Parietal lobe (tissue), 2 donors: ENCODE measurements around the gene LRRC37A2. TPM values are rescaled to one million over a fixed set of nuclear protein-coding genes. Genes with fewer than 3 reads are reported as not detected.

Experiments used
- small RNA-seq: library from RNA; depleted of rRNA; stranded (forward); fragments of <200 nt; gene quantifications from one replicate; pipeline ENCODE3, GENCODE V24; 2014; ENCODE audit warnings: low replicate concordance
- total RNA-seq: library from RNA; depleted of rRNA; stranded (reverse); fragments of >200 nt; gene quantifications from one replicate; pipeline ENCODE4 v1.2.3, GENCODE V29; 2014

The LRRC37A2 gene
- total RNA-seq = 30.0 TPM

DNA sequence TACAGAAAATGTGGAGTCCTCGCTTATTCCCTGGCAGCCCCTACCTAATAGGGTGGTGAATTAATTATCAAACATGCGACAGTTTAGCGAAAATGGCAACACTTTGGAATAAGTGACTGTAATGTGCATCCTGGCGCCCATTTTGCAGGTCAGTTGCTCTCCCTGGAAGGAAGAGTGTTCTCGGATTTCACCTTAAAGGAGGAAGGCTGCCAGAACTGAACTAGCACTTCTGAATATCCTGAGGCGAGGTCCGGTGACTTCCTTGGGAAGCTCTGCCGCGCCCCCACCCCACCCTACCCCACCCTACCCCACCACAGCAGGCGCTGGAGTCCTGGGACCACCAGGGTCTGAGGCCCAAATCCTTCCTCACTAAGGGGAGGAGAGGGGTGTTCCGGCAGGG, at the start of gene LRRC37A2:
TSS of gene LRRC37A2 (plus strand) at position 301 of the 400 bp plus-strand sequence. CDS start 245 bp downstream, outside the sequence.

DNA sequence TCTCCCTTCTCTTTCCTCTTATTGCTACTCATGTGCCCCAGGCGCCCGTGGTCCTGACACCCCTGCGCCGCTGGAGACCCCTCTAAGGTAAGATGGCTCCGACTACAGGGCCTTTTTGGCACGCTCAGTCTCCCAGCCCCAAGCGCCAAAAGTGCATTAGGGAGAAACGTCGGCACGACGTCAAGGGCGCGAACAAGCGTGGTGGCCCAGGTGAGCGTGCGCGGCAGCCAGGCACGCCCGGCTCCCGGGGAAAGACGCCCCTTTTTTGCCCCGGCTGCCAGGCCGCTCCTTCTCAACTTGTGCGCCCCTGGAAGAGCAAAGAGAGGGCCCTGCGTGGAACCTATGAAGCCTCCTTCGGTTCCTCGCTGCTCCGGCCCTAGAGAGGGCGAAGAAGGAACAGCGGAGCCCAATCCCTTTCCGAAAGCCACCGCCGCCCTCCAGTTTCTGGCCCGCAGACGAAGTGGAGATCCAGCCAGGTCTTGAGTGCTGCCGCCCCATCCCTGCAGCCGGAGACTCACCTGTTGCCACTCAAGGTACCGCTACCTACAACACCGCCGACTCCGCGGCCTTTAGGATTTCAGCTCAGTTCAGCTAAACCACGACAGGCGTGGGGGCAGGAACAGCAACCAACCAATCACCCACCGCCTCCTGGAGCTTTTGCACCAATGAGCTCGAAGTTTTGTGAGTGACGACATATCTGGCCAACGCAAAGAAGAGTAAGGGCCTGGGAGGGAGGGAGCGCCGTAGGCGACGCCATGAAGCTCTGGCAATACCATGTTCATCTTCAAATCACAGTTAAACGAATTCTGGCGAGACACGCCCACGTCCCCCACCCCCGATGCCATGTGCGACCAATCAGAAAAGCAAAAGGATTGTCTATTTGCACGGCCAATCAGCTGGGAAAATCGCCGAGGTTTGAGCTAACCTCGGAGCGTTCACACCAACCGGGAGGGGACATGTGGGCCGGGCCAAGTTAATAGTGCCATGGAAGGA, 67.1 kb downstream of the LRRC37A2 start, which contains the start of gene ARL17A:
TSS of gene ARL17A (minus strand) at position 609 of the 993 bp plus-strand sequence. CDS start 3,369 bp downstream, outside the sequence.

DNA sequence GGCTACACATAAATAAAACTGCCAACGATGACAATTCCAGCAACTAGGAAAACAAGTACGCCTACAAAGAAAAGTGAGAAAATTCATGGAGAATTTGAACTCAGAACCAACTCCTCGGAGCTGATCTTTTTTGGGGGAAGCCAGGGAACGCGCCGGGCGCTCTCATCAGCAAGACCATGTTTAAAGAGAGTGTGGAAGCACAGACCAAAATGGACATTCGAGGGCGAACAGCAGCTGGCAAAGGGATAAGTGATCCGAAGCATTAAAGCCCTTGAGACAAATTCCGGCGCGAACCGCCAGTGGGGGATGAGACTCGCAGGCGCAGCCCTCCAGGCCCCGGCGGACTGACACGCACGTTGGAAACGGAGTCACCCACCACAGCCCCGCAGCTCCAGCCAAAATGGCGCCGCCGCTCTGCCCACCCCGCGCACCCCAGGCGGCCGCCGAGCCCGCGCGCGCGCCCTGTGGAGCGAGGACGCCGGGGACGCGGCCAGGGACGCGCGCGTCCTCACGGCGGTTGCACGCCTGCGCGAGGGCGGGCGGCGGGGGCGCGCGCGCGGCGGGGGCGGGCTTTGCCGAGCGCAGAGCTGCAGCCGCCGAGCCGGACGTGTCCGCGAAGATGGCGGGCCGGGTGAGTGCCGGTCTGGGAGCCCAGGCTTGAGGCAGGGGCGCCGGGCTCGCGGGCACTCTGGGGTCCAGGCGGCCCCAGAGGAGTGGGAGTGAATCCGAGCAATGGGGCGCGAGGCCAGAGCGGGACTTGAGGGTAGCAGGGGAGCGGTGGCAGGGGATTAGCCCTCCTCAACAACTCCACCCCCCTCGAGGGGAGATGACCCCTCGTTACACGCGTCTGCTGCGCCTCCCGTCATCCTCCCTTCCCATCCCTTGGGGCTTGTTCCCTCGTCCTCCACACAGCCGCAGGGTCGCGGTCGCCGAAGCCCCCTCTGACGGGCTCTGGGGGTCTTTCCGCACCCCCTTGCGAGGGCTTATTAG, 78.2 kb downstream of the LRRC37A2 start, which contains the start of gene NSF:
TSS of gene NSF (plus strand) at position 513 of the 990 bp plus-strand sequence. CDS start at position 620, 107 bp downstream.

Small RNA genes lying within 50 kb of the gene (small RNA-seq; reads per million reads assigned to genes)
- gene RN7SL199P = not detected

Other genes with a start within 250 kb of the LRRC37A2 start
- gene LRRC37A, start 217.3 kb upstream of the LRRC37A2 start, total RNA-seq = 9.7 TPM
- gene ARL17B, start 150.7 kb upstream of the LRRC37A2 start, total RNA-seq = 24.7 TPM
- 44.8 TPM for gene ARL17A, start 67.2 kb downstream of the LRRC37A2 start, total RNA-seq
- 66.7 TPM for gene NSF, start 78.2 kb downstream of the LRRC37A2 start, total RNA-seq